GM23338 (cell line): ENCODE data around the gene BRCC3. TPM values are rescaled to one million over a fixed set of nuclear protein-coding genes. Genes with fewer than 3 reads are reported as not detected.

Experiments
- ATAC-seq: fragments of 200-7000 bp; cut with Tn5 transposase; 3 replicates; pipeline ENCODE4 v1.9.1; 2020
- DNase-seq: peaks from one replicate; pipeline ENCODE4 v3.0.0-alpha.2; 2015; ENCODE audit warnings: low spot score
- H2AFZ ChIP-seq: fragments of 200-600 bp; sonication (generic); 2 replicates; pipeline ENCODE4 v1.8.0; 2016; ENCODE audit warnings: antibody characterized with exemption, mild to moderate bottlenecking, moderate library complexity
- H3F3A ChIP-seq: fragments of 200-600 bp; sonication (generic); replicated peaks from 2 replicates; pipeline ENCODE4 v1.8.0; 2017; ENCODE audit warnings: antibody characterized with exemption, mixed run types, low read depth
- H3K27ac ChIP-seq: fragments of 200-600 bp; sonication (generic); 2 replicates; pipeline ENCODE4 v1.6.1; 2016; ENCODE audit warnings: low read depth
- H3K27me3 ChIP-seq: fragments of 200-600 bp; sonication (generic); 2 replicates; pipeline ENCODE4 v1.8.0; 2016; ENCODE audit warnings: mild to moderate bottlenecking, mixed run types, moderate library complexity; ENCODE audit not compliant: insufficient read depth
- H3K36me3 ChIP-seq: fragments of 200-600 bp; sonication (generic); 2 replicates; pipeline ENCODE4 v1.8.0; 2016; ENCODE audit warnings: mild to moderate bottlenecking; ENCODE audit not compliant: insufficient read depth
- H3K4me1 ChIP-seq: fragments of 200-600 bp; sonication (generic); 2 replicates; pipeline ENCODE4 v1.8.0; 2016; ENCODE audit warnings: mild to moderate bottlenecking, moderate library complexity; ENCODE audit not compliant: insufficient read depth
- H3K4me2 ChIP-seq: fragments of 200-600 bp; sonication (generic); 2 replicates; pipeline ENCODE4 v1.7.1; 2017; ENCODE audit warnings: mixed run types
- H3K4me3 ChIP-seq: fragments of 200-600 bp; sonication (generic); 2 replicates; pipeline ENCODE4 v1.6.1; 2016; ENCODE audit warnings: mixed run types
- H3K79me2 ChIP-seq: fragments of 200-600 bp; sonication (generic); replicated peaks from 2 replicates; pipeline ENCODE4 v1.8.0; 2017; ENCODE audit warnings: mild to moderate bottlenecking; ENCODE audit not compliant: insufficient read depth
- H3K9me2 ChIP-seq: fragments of 200-600 bp; sonication (generic); 2 replicates; pipeline ENCODE4 v1.8.0; 2017; ENCODE audit not compliant: insufficient read depth
- H4K20me1 ChIP-seq: fragments of 200-600 bp; sonication (generic); replicated peaks from 2 replicates; pipeline ENCODE4 v1.8.0; 2017; ENCODE audit warnings: mild to moderate bottlenecking; ENCODE audit not compliant: insufficient read depth
- H3K27ac Mint-ChIP-seq: 2 replicates; pipeline ENCODE4 v1.8.0; 2020; ENCODE audit warnings: inconsistent platforms, mild to moderate bottlenecking, moderate library complexity, mixed read lengths
- H3K27me3 Mint-ChIP-seq: 3 replicates; pipeline ENCODE4 v1.8.0; 2022; ENCODE audit warnings: low read depth, mild to moderate bottlenecking, moderate library complexity, mixed read lengths, inconsistent platforms; ENCODE audit not compliant: insufficient read depth, poor library complexity
- H3K36me3 Mint-ChIP-seq: 3 replicates; pipeline ENCODE4 v1.8.0; 2021; ENCODE audit warnings: low read depth, mild to moderate bottlenecking, inconsistent platforms, moderate library complexity, mixed read lengths
- H3K4me1 Mint-ChIP-seq: 3 replicates; pipeline ENCODE4 v1.8.0; 2020; ENCODE audit warnings: mild to moderate bottlenecking, inconsistent platforms, mixed read lengths
- H3K4me3 Mint-ChIP-seq: 3 replicates; pipeline ENCODE4 v1.8.0; 2021; ENCODE audit warnings: moderate library complexity, mild to moderate bottlenecking, inconsistent platforms, mixed read lengths
- H3K9me3 Mint-ChIP-seq: 3 replicates; pipeline ENCODE4 v1.8.0; 2020; ENCODE audit warnings: moderate library complexity, mild to moderate bottlenecking, inconsistent platforms, mixed read lengths
- CREB1 ChIP-seq: fragments of 250-450 bp; sonication (Bioruptor Pico); IDR thresholded peaks from 2 replicates; pipeline ENCODE4 v1.5.0; 2020; ENCODE audit warnings: low read depth, mild to moderate bottlenecking, moderate library complexity
- CTCF ChIP-seq, 2 experiments: fragments of 200-600 bp in 1 of 2; sonication (generic) in 1 of 2; conservative IDR thresholded peaks; 2 replicates each; pipeline versions ENCODE4 v1.5.1 to v1.6.1; 2016 to 2017; ENCODE audit warnings: antibody characterized with exemption in 2 of 2, low read depth in 2 of 2, mild to moderate bottlenecking in 2 of 2, moderate library complexity in 1 of 2
- ETS1 ChIP-seq: IDR thresholded peaks from 2 replicates; pipeline ENCODE4 v1.6.1; 2016; ENCODE audit warnings: antibody characterized with exemption
- EZH2phosphoT487 ChIP-seq: fragments of 200-600 bp; sonication (generic); IDR thresholded peaks from one replicate; pipeline ENCODE4 v1.8.1; 2018; ENCODE audit warnings: antibody characterized with exemption; ENCODE audit not compliant: unreplicated experiment
- JUNB ChIP-seq: IDR thresholded peaks from one replicate; pipeline ENCODE4 v1.6.1; 2016; ENCODE audit warnings: antibody characterized with exemption; ENCODE audit not compliant: unreplicated experiment
- NANOG ChIP-seq: IDR thresholded peaks from 2 replicates; pipeline ENCODE4 v1.6.1; 2016; ENCODE audit warnings: antibody characterized with exemption, borderline replicate concordance
- POLR2AphosphoS5 ChIP-seq: IDR thresholded peaks from 2 replicates; pipeline ENCODE4 v1.6.1; 2016; ENCODE audit warnings: antibody characterized with exemption, low read depth
- STAT1 ChIP-seq: IDR thresholded peaks from one replicate; pipeline ENCODE4 v1.6.1; 2016; ENCODE audit warnings: antibody characterized with exemption; ENCODE audit not compliant: unreplicated experiment
- ZNF114 ChIP-seq: fragments of 250-450 bp; sonication (Bioruptor Pico); IDR thresholded peaks from 2 replicates; pipeline ENCODE4 v1.5.0; 2020; ENCODE audit warnings: mild to moderate bottlenecking, moderate library complexity
- ZNF331 ChIP-seq: fragments of 250-450 bp; sonication (Bioruptor Pico); IDR thresholded peaks from 2 replicates; pipeline ENCODE4 v1.5.0; 2020; ENCODE audit warnings: low read depth, mild to moderate bottlenecking, moderate library complexity
- ZNF462 ChIP-seq: fragments of 250-450 bp; sonication (Bioruptor Pico); IDR thresholded peaks from 2 replicates; pipeline ENCODE4 v1.5.0; 2020; ENCODE audit warnings: mild to moderate bottlenecking, moderate library complexity
- polyA plus RNA-seq: library from polyadenylated mRNA; unstranded; fragments of >200 nt; fragmentation: Nextera tagmentation; extraction: Ambion mirVana; gene quantifications from 2 replicates; pipeline ENCODE4 v1.2.1, GENCODE V29; 2016
- total RNA-seq: library from RNA; depleted of rRNA; stranded (reverse); fragments of >200 nt; shearing (Covaris generic); gene quantifications from 2 replicates; pipeline ENCODE4 v1.2.3, GENCODE V29; 2014

The BRCC3 gene
- total and polyA plus RNA-seq, 2 experiments from 2014 or later = 18.4 to 26.7 TPM

GRCh38 chrX:155035688-155036087 is 35.6 kb upstream of the BRCC3 start:
- DNase-seq = no peak
- H3K4me1 ChIP-seq = no peaks in the 10 kb centered on the region
- H3K4me1 Mint-ChIP-seq = no peaks in the 10 kb centered on the region
- H3F3A ChIP-seq = no peaks in the 10 kb centered on the region
- H3K27ac Mint-ChIP-seq = no peak overlapping the region
- no peak overlapping the region for H2AFZ ChIP-seq
- no peaks in the 10 kb centered on the region for H3K27me3 ChIP-seq
- peaks cover 23% of the 10 kb centered on the region for H3K79me2 ChIP-seq
- H3K4me3 Mint-ChIP-seq = no peak overlapping the region
- no peak overlapping the region for H3K4me2 ChIP-seq
- ATAC-seq = no peak
- no peaks in the 10 kb centered on the region for H3K9me2 ChIP-seq
- H3K9me3 Mint-ChIP-seq = peaks cover 11% of the 10 kb centered on the region; the same call in 2 of the 3 replicates
- TF ChIP-seq POLR2AphosphoS5 = no peak
- no peak for TF ChIP-seq CTCF (conservative IDR thresholded peaks at IDR 0.05; ENCODE audit: low read depth in 2 of 2)
- TF ChIP-seq STAT1 = no peak
- TF ChIP-seq CREB1 = no peak
- TF ChIP-seq ZNF114 (CRISPR knock-in tag) = no peak
- TF ChIP-seq ZNF462 = no peak
- no peak for TF ChIP-seq JUNB
- TF ChIP-seq EZH2phosphoT487 = no peak
- TF ChIP-seq NANOG = no peak
- no peak for TF ChIP-seq ETS1
- no peak for TF ChIP-seq ZNF331
- no peak overlapping the region for H3K4me3 ChIP-seq
- H3K36me3 Mint-ChIP-seq = peaks cover 29% of the 10 kb centered on the region; the same call in 2 of the 3 replicates
- H4K20me1 ChIP-seq = no peaks in the 10 kb centered on the region
- H3K27me3 Mint-ChIP-seq = peaks cover 2% of the 10 kb centered on the region
- no peak overlapping the region for H3K27ac ChIP-seq
- H3K36me3 ChIP-seq = peaks cover 6% of the 10 kb centered on the region; the same call in 1 of the 2 replicates
